RWPE1 (cell line): ENCODE results near the gene RBM33.

ENCODE experiments used
- CTCF ChIA-PET: fragments of 350-600 bp; sonication (Branson Sonifier 250); formaldehyde crosslinking; extraction: SDS; loops from one replicate; lab custom pipeline; 2021; lab: Yijun Ruan, JAX
- POLR2A ChIA-PET: fragments of 400-600 bp; formaldehyde crosslinking; extraction: SDS; loops from one replicate; lab custom pipeline; 2020; ENCODE audit warnings: antibody characterized with exemption; ENCODE audit not compliant: low non-redundant PET; lab: Yijun Ruan, JAX
- DNase-seq: peaks from one replicate; pipeline ENCODE4 v3.0.0; 2012; ENCODE audit warnings: low spot score
- H3K27ac ChIP-seq: fragments of 450-650 bp; 2 replicates; pipeline ENCODE4 v1.5.1; 2017
- CTCF ChIP-seq: fragments of 450-650 bp; conservative IDR thresholded peaks from 2 replicates; pipeline ENCODE4 v1.5.1; 2017; ENCODE audit warnings: low read depth, mild to moderate bottlenecking

RBM33 gene

DNA sequence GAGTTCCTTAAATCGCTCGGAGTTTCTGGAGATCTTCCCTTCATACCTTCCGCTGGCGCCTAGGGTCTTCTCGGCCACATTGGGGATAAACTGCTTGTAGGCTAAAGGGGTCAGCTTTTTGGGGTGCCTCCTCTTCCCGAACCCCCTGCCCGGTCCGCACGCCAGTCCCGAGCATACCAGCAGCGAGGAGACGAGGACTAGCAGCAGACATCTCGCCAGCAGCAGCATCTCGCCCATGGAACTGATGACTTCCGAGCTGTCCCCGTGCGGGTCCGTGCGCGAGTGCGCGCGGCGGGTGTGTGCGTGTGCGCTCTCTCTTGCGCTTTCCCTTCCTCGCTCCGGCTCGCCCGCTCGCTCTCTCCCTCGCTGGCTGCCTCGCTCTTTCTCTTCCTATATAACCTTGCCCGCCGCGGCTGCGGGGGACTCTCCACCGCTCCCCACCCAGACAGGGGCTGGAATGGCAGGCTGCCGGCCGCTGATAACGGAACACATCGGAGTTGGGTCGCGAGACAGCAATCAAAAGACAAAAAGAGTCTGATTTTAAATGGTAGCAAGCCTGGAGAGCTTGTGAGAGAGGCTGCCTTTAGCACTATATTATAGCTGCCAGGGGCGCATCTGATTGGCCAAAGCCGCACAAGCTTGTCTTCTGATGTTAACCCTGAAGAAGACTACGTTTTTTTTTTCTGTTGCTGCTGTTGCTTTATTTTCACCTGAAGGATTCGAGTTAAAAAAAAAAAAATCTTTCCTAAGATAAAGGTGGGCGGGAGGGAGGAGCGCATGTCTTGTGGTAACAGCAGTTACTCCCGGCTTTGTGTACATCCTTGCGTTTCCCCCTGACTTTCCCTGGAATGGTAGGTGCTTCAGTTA lies 167.7 kb downstream of the RBM33 start, which contains the start of gene SHH:
Gene SHH, minus strand, starts transcription at position 569 of the 867 bp plus-strand sequence. Its CDS starts 341 bp downstream, at position 228.
- CTCF ChIA-PET = interaction anchor here (0.6 to 0.7 kb wide), 3 partner anchors 411 to 1461 kb away, joined by 3 to 4 read pairs (median 3); no protein-coding TSS in a partner anchor
- POLR2A ChIA-PET = no interaction called here
- no peak for DNase-seq
- no peak within 1 kb of the TSS for H3K27ac ChIP-seq
- TF ChIP-seq CTCF = no peak

GRCh38 chr7:155813125-155813524 lies 168.7 kb downstream of the RBM33 start:
- POLR2A ChIA-PET = no interaction called here
- no peak for DNase-seq
- TF ChIP-seq CTCF = no peak
- CTCF ChIA-PET = interaction anchor here (0.6 kb wide), 1 partner anchor 1460 kb away, joined by 3 read pairs; no protein-coding TSS in a partner anchor
- no peak overlapping the region for H3K27ac ChIP-seq

DNA sequence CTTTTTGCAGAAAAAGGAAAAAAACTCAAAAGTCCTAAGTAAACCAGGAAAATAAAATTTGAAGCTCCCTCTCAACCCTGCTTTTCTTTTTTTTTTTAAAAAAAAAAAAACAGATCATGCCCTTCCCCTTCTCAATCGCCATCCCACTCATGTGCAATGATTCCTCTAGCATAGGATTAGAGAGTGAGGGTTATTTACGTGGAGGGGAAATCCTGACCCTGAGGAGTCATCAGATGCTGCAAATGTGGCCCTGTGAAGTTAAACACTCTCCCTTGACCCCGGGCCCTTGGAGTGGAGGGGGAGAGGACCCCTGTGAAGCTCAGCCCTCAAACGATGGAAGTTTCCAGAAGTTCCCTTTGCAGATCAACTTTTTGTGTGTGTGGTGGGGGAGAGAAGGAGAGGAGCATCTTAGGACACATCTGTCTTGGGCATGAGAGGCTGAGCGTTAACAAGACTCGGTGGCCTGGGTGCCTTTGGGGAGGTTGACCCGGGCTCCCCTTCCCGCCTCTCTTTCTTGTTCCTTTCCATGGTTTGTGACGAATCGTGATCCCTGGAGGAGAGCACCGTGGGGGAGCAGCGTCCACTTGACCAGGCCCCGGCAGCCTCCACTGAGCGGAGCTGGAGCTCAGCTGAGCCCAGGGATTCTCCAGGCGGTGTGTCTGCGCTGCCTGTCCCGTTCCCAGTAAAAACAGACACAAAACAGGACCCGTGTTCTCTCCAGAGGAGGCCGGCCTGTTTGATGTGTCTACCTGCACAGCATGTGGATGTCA lies 169.3 kb downstream of the RBM33 start:
- POLR2A ChIA-PET = no interaction called here
- no peak for TF ChIP-seq CTCF
- DNase-seq = no peak
- H3K27ac ChIP-seq = no peak overlapping the region
- CTCF ChIA-PET = no interaction called here

DNA sequence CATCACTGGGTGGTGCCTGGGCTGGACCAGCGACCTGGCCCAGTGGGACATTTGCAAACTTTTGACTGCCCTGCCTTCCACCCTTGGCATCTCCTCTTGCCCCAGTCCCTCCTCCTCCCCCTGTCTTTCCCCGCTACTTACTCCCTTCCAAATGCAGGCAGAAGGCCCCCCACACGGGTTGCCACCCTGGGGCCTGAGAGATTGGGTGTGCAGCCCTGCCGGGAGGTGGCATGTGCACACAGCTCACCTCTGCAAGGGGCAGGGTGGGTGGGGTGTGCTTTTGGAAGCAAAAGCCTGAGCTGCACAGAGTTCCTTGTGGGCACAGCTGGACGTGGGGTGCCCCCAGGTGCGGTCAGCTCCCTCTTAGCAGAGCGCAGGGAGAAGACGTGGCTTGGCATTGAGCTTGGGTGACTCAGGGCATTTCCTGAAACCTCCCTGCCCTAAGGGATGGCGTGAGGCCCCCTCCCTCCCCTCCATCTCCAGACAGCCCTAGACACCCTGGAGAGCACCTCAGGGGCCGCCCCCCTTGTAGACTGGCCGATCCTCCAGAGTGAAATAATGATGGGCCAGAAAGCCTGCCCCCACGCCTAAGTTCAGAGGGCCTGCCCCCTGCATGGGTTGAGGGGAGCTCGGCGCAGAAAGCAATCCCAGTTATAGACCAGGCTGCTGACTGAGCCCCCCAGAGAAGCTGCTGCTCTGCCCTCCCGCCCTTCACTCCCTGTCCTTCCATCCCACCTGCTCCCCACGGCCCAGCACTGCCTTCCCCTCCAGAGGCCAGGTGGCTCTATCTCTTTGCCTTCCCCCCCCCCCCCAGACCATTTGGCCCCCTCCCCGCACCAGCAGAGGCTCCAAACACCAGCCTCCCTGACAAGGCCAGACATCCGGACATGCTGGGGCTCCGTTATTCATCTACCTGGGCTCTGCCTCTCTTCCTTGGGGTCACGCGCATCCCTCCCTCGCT lies 170.1 kb downstream of the RBM33 start:
- no peak for DNase-seq
- ChIA-PET POLR2A (no interaction called here), CTCF (interaction anchor here (0.6 kb wide), 1 partner anchor 114 kb away, joined by 3 read pairs; no protein-coding TSS in a partner anchor)
- TF ChIP-seq CTCF = no peak
- no peak overlapping the region for H3K27ac ChIP-seq

DNA sequence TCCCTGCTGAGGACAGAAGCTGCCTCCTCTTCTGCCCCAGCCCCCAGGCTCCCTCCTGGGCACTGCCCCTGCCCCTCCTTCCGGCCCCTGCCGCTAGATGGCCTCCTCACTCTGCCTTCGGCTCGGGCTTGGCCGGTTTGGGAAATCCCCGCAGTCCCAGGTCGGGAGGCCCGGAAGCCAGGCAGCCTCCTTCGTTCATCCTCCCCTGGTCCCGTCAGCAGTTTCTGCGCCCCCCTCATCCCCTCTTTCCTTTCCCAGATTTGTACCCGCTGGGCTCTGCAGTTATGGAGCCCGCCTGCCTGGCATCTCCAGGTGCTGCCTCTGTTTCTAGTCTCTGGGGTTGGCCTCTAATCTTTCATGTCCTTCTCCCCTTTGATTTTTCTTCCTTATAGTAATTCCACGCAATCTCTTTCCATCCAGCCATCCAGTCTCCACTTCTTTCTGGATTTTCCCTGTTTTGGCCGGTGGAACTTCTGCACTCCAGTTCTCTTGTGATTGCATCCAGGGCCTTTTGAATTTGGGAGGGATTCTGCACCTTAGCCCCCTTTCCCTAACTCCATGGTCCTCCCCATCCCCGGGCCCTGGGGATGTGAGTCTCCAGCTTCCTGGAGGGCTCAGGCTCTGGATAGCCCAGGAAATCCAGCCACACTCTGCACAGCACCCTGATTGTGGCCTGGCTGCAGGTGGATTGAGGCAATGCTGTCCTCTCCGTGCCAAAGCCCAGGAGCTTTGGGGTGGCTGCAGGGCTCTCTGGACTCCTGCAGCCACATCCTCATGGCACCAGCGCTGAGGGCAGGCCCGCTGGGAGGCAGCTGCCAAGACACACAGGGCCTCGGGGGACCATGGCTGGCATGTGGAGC lies 171.1 kb downstream of the RBM33 start:
- no peak overlapping the region for H3K27ac ChIP-seq
- DNase-seq = peak; percentile 75
- CTCF ChIA-PET = interaction anchor here (0.6 to 1.1 kb wide), 3 partner anchors 29 to 113 kb away, joined by 3 read pairs; no protein-coding TSS in a partner anchor
- peak; percentile 91 for TF ChIP-seq CTCF
- POLR2A ChIA-PET = no interaction called here
